ENCODE results near the gene ITGB4. TPM values are rescaled to one million over a fixed set of nuclear protein-coding genes. Genes with fewer than 3 reads are reported as not detected.

ITGB4 gene
- total RNA-seq: 1 to 10 TPM in 1 of 2 experiments, under 1 TPM in 1; 0.81 to 1.3 TPM
- 0.29 TPM for polyA plus RNA-seq (2013, experiment 1 of 2)
- polyA plus RNA-seq (2013, experiment 2 of 2): 1.5 TPM
- 0 to 1.3 (median 0.35) reads per million in 172 experiments for total RNA-seq

GRCh38 chr17:75720656-75721462 is at the start of gene ITGB4:
Gene ITGB4 (plus strand): TSS chr17:75721459. CDS start chr17:75724704, 3,245 bp downstream.
- peak within 1 kb of the TSS; percentile 41 for H3K4me3 ChIP-seq (ENCODE audit: low read length)
- CTCF ChIA-PET: interaction anchor here (0.6 to 1.8 kb wide), 4 partner anchors 29 to 346 kb away, joined by 3 to 4 read pairs (median 3); no protein-coding TSS in a partner anchor

DNA sequence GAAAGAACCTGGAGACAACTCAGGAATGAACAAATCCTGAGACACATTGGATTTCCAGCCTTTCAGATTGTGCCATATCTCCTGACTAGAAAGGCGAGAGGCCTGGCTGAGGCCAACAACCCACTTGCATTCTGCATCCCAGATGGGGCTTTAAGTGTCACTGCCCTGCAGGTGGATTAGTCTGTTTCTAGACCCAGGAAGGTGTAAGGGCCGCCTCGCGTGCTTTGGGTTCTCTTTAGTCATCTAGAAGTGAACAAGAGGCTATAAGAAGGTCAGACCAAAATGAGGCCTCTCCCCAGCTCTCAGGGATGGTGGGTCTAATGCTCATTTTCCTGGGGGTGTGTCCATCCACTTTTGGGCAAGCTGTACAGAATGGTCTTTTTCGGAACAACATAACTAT is 49.2 kb upstream of the ITGB4 start:
- POLR2A ChIA-PET: interaction anchor here (0.8 kb wide), 1 partner anchor 82 kb away, joined by 3 read pairs; no protein-coding TSS in a partner anchor
- peaks cover 60% of the 10 kb centered on the region for H3K36me3 Mint-ChIP-seq (ENCODE audit: low read depth)

More at GRCh38 chr17:75720656-75721462, at the start of gene ITGB4:
- H3K36me3 ChIP-seq (ENCODE audit: insufficient read depth, low read length): no peaks in the 10 kb centered on the region
- Mint-ChIP-seq H3K9me3 (no peaks in the 10 kb centered on the region), H3K27me3 (peaks cover 7% of the 10 kb centered on the region), H3K27ac (peak within 1 kb of the TSS; percentile 24), H3K4me3 (peak within 1 kb of the TSS; percentile 81), H3K4me1 (ENCODE audit: low read depth) (peaks cover 4% of the 10 kb centered on the region), H3K36me3 (ENCODE audit: low read depth) (no peaks in the 10 kb centered on the region)
- TF ChIP-seq CTCF (IDR thresholded peaks at IDR 0.05): no peak
- H3K27ac ChIP-seq (ENCODE audit: low read depth in 1 of 2, low read length in 2 of 2): no peak within 1 kb of the TSS
- H3K9me3 ChIP-seq (ENCODE audit: control insufficient read depth in 1 of 2, insufficient read depth in 1 of 2, low read length in 2 of 2): no peaks in the 10 kb centered on the region
- ATAC-seq (ENCODE audit: poor library complexity) (peak; percentile 98), DNase-seq (peak; percentile 45 to 89 (median 68))
- intact Hi-C loops (cut with DNase I, micrococcal nuclease): no loop called here
- H3K4me1 ChIP-seq (ENCODE audit: insufficient read depth, low read length): peaks cover 12% of the 10 kb centered on the region
- no peaks in the 10 kb centered on the region for H3K27me3 ChIP-seq (ENCODE audit: control insufficient read depth in 1 of 2, insufficient read depth in 2 of 2, low read length in 2 of 2)
- POLR2A ChIA-PET: interaction anchor here (0.6 to 2.0 kb wide), 4 partner anchors 32 to 59 kb away, joined by 3 to 7 read pairs (median 4); partner anchors contain the start of genes RECQL5 and SAP30BP

GRCh38 chr17:75673487-75673886 is 47.8 kb upstream of the ITGB4 start:
- no peak overlapping the region for H3K4me3 Mint-ChIP-seq
- ChIA-PET POLR2A (no interaction called here), CTCF (no interaction called here)
- no peak for ATAC-seq (ENCODE audit: poor library complexity)
- H3K27me3 Mint-ChIP-seq: no peaks in the 10 kb centered on the region
- no peak for DNase-seq
- no peak overlapping the region for H3K27ac Mint-ChIP-seq
- Histone ChIP-seq H3K4me1 (ENCODE audit: insufficient read depth, low read length) (peaks cover 6% of the 10 kb centered on the region), H3K27ac (ENCODE audit: low read depth in 1 of 2, low read length in 2 of 2) (no peak overlapping the region), H3K27me3 (ENCODE audit: control insufficient read depth in 1 of 2, insufficient read depth in 2 of 2, low read length in 2 of 2) (no peaks in the 10 kb centered on the region), H3K36me3 (ENCODE audit: insufficient read depth, low read length) (peaks cover 78% of the 10 kb centered on the region), H3K4me3 (ENCODE audit: low read length) (no peak overlapping the region), H3K9me3 (ENCODE audit: control insufficient read depth in 1 of 2, insufficient read depth in 1 of 2, low read length in 2 of 2) (no peaks in the 10 kb centered on the region)
- intact Hi-C loops (cut with DNase I, micrococcal nuclease): no loop called here
- H3K4me1 Mint-ChIP-seq (ENCODE audit: low read depth): peaks cover 24% of the 10 kb centered on the region
- TF ChIP-seq CTCF (IDR thresholded peaks at IDR 0.05): no peak
- H3K9me3 Mint-ChIP-seq: no peaks in the 10 kb centered on the region
- peaks cover 69% of the 10 kb centered on the region for H3K36me3 Mint-ChIP-seq (ENCODE audit: low read depth)

More for the DNA sequence above, 49.2 kb upstream of the ITGB4 start:
- H3K9me3 Mint-ChIP-seq: no peaks in the 10 kb centered on the region
- Histone ChIP-seq H3K4me3 (ENCODE audit: low read length) (no peak overlapping the region), H3K27me3 (ENCODE audit: control insufficient read depth in 1 of 2, insufficient read depth in 2 of 2, low read length in 2 of 2) (no peaks in the 10 kb centered on the region), H3K4me1 (ENCODE audit: insufficient read depth, low read length) (peaks cover 17% of the 10 kb centered on the region), H3K27ac (ENCODE audit: low read depth in 1 of 2, low read length in 2 of 2) (no peak overlapping the region), H3K36me3 (ENCODE audit: insufficient read depth, low read length) (peaks cover 72% of the 10 kb centered on the region), H3K9me3 (ENCODE audit: control insufficient read depth in 1 of 2, insufficient read depth in 1 of 2, low read length in 2 of 2) (no peaks in the 10 kb centered on the region)
- CTCF ChIA-PET: interaction anchor here (1.0 to 2.3 kb wide), 2 partner anchors 9 to 76 kb away, joined by 3 to 7 read pairs; no protein-coding TSS in a partner anchor
- no peak overlapping the region for H3K27ac Mint-ChIP-seq
- H3K4me3 Mint-ChIP-seq: no peak overlapping the region
- intact Hi-C loops (cut with DNase I, micrococcal nuclease): no loop called here
- ATAC-seq (ENCODE audit: poor library complexity): no peak
- peaks cover 29% of the 10 kb centered on the region for H3K4me1 Mint-ChIP-seq (ENCODE audit: low read depth)
- no peak for DNase-seq
- no peak for TF ChIP-seq CTCF (IDR thresholded peaks at IDR 0.05)
- no peaks in the 10 kb centered on the region for H3K27me3 Mint-ChIP-seq

All from CD4-positive, alpha-beta T cell (primary cell).